Right lobe of liver (tissue), 6 donors: Measurements from ENCODE around the gene ZNF583. TPM values are rescaled to one million over a fixed set of nuclear protein-coding genes. Genes with fewer than 3 reads are reported as not detected.

Source experiments
- ATAC-seq, 4 donors: fragments of 200-7000 bp; cut with Tn5 transposase; one replicate each; pipeline ENCODE4 v1.9.1; 2020; ENCODE audit warnings: mild to moderate bottlenecking in 4 of 4, moderate library complexity in 4 of 4
- DNase-seq, 3 donors: peaks; one replicate each; pipeline ENCODE4 v3.0.0-alpha.2; 2020
- H3K27ac ChIP-seq, 3 donors: fragments of 200-600 bp; one replicate each; pipeline ENCODE4 v1.8.0; 2022
- H3K27me3 ChIP-seq, 2 donors: fragments of 200-600 bp; one replicate each; pipeline ENCODE4 v1.8.0; 2022
- H3K36me3 ChIP-seq, 4 donors: fragments of 200-600 bp; sonication (generic) in 1 of 4; one replicate each; pipeline versions ENCODE4 v1.5.1 to v1.8.0; 2017 to 2022; ENCODE audit warnings: control low read depth in 1 of 4
- H3K4me1 ChIP-seq, 4 donors: fragments of 200-600 bp; sonication (generic) in 1 of 4; one replicate each; pipeline versions ENCODE4 v1.5.1 to v1.8.0; 2017 to 2022; ENCODE audit warnings: control low read depth in 1 of 4
- H3K4me3 ChIP-seq, 3 donors: fragments of 200-600 bp; one replicate each; pipeline ENCODE4 v1.8.0; 2022
- H3K9me3 ChIP-seq, 4 donors: fragments of 200-600 bp; sonication (generic) in 1 of 4; one replicate each; pipeline versions ENCODE4 v1.5.1 to v1.8.0; 2017 to 2022; ENCODE audit warnings: control low read depth in 1 of 4
- CTCF ChIP-seq, 4 donors: fragments of 200-600 bp in 3 of 4; fragments of 450-650 bp in 1 of 4; IDR thresholded peaks; one replicate each; pipeline versions ENCODE4 v1.5.1 to v1.8.0; 2016 to 2022; ENCODE audit warnings: antibody characterized with exemption in 4 of 4, mild to moderate bottlenecking in 2 of 4
- POLR2A ChIP-seq: fragments of 450-650 bp; IDR thresholded peaks from one replicate; pipeline ENCODE4 v1.6.1; 2017; ENCODE audit warnings: antibody characterized with exemption, mild to moderate bottlenecking
- WGBS: methylation state at CpG from one replicate; pipeline ENCODE4 v1.1.6; 2018; ENCODE audit warnings: low coverage, low lambda C conversion rate; ENCODE audit not compliant: insufficient coverage; ENCODE audit errors: missing lambda C conversion rate; 5-methylcytosine and 5-hydroxymethylcytosine counted together
- intact Hi-C, 2 donors: fragments of 100-400 bp; cut with DNase I; formaldehyde crosslinking; loops; one replicate each; pipeline versions ENCODE4 v1.11.2 to v1.14.1; 2022
- total RNA-seq, 6 experiments: library from RNA; depleted of rRNA in 2 of 6; stranded (reverse); fragments of >200 nt in 2 of 6; fragmentation: NEBNext Ultra II Directional in 3 of 6; extraction: Animal tissue kit (Norgen Biotek cat#: 25700) in 3 of 6; gene quantifications; one replicate each; pipeline versions ENCODE4 v1.1.0 to v1.2.4, GENCODE V29; 2016 to 2023
- donor health status: DM: no; HTN: yes; CAD: no.
- donor health status: DM: no; HTN: no; CAD: no.
- donor health status: DM: no; HTN: no; CAD: no.
- donor health status: DM: no; HTN: yes; CAD: no.
- donor health status: DM: no; HTN: yes; CAD: no.

Gene ZNF583
- total RNA-seq, 6 experiments from 2014 or later = 0.50 to 2.9 (median 1.3) TPM

- TF ChIP-seq CTCF (IDR thresholded peaks at IDR 0.05) (no peak), POLR2A (peak; percentile 75)
- no peaks in the 10 kb centered on the region for H3K27me3 ChIP-seq
These were observed 36.1 kb upstream of the ZNF583 start for GRCh38 chr19:56367829-56368711.

GRCh38 chr19:56369886-56370676 is 34.1 kb upstream of the ZNF583 start:
- H3K4me3 ChIP-seq = no peak overlapping the region
- TF ChIP-seq CTCF (IDR thresholded peaks at IDR 0.05) (no peak), POLR2A (no peak)
- 93% methylated on average over 3 of the region's 3 CpGs for whole genome bisulfite sequencing
- intact Hi-C loops = no loop called here
- no peaks in the 10 kb centered on the region for H3K4me1 ChIP-seq
- peaks cover 0 to 24% (median 10%) of the 10 kb centered on the region in 4 donors for H3K36me3 ChIP-seq
- ATAC-seq (no peak), DNase-seq (no peak)
- H3K27me3 ChIP-seq = no peaks in the 10 kb centered on the region
- peaks cover 0 to 9% (median 0%) of the 10 kb centered on the region in 4 donors for H3K9me3 ChIP-seq
- no peak overlapping the region for H3K27ac ChIP-seq

More at GRCh38 chr19:56367829-56368711, 36.1 kb upstream of the ZNF583 start:
- H3K9me3 ChIP-seq = peaks cover 0 to 9% (median 0%) of the 10 kb centered on the region in 4 donors
- intact Hi-C loops = no loop called here
- peaks cover 0 to 5% (median under 1%) of the 10 kb centered on the region in 4 donors for H3K36me3 ChIP-seq
- WGBS = 13% methylated on average over 35 of the region's 65 CpGs
- H3K4me1 ChIP-seq = no peaks in the 10 kb centered on the region
- peak; percentile 91 to 95 (median 95) for DNase-seq
- peak overlapping the region; percentile 60 to 70 (median 70) for H3K4me3 ChIP-seq
- H3K27ac ChIP-seq = peak overlapping the region; percentile 23 to 72 (median 71)
- peak; percentile 99 for ATAC-seq

- peaks cover 0 to 45% (median 23%) of the 10 kb centered on the region in 4 donors for H3K36me3 ChIP-seq
- no peak for DNase-seq
- intact Hi-C loops = no loop called here
- 89% methylated on average over 1 of the region's 1 CpG for WGBS
- H3K27ac ChIP-seq = no peak overlapping the region
- no peak for ATAC-seq
- peaks cover 0 to 31% (median 6%) of the 10 kb centered on the region in 4 donors for H3K9me3 ChIP-seq
- TF ChIP-seq POLR2A = no peak
- no peak for TF ChIP-seq CTCF (IDR thresholded peaks at IDR 0.05)
- H3K4me3 ChIP-seq = no peak overlapping the region
- no peaks in the 10 kb centered on the region for H3K4me1 ChIP-seq
- H3K27me3 ChIP-seq = no peaks in the 10 kb centered on the region
These were observed 31.9 kb upstream of the ZNF583 start for GRCh38 chr19:56372281-56372680.

GRCh38 chr19:56377105-56377924 is 26.8 kb upstream of the ZNF583 start:
- 93% methylated on average over 11 of the region's 11 CpGs for WGBS
- TF ChIP-seq CTCF (IDR thresholded peaks at IDR 0.05) = no peak
- no peak for TF ChIP-seq POLR2A
- intact Hi-C loops = no loop called here
- no peak overlapping the region for H3K27ac ChIP-seq
- no peaks in the 10 kb centered on the region for H3K27me3 ChIP-seq
- no peak for ATAC-seq
- H3K4me1 ChIP-seq = no peaks in the 10 kb centered on the region
- peaks cover 0 to 59% (median 15%) of the 10 kb centered on the region in 4 donors for H3K9me3 ChIP-seq
- no peak overlapping the region for H3K4me3 ChIP-seq
- DNase-seq = no peak
- H3K36me3 ChIP-seq = peaks cover 0 to 54% (median 24%) of the 10 kb centered on the region in 4 donors
